Inferior parietal cortex (tissue), 1 donor: ENCODE data around the gene NLRC5.
A peak's percentile ranks its signal among the peaks of the same experiment; 100 is the strongest.
"Not testable (repeated sequence)": the region's sequence is repeated elsewhere in the genome, so short reads cannot be mapped to it uniquely, and the experiment has no call there.

Source experiments
- DNase-seq: peaks from one replicate; pipeline ENCODE4 v3.0.0-alpha.2; 2016; ENCODE audit errors: extremely low spot score

Gene NLRC5

GRCh38 chr16:57102888-57103851 is 113.8 kb downstream of the NLRC5 start:
- no peak for DNase-seq

- DNase-seq = no peak
These were observed 115.3 kb downstream of the NLRC5 start for GRCh38 chr16:57104706-57105105.

GRCh38 chr16:57105184-57105583 is 115.8 kb downstream of the NLRC5 start:
- no peak for DNase-seq

DNA sequence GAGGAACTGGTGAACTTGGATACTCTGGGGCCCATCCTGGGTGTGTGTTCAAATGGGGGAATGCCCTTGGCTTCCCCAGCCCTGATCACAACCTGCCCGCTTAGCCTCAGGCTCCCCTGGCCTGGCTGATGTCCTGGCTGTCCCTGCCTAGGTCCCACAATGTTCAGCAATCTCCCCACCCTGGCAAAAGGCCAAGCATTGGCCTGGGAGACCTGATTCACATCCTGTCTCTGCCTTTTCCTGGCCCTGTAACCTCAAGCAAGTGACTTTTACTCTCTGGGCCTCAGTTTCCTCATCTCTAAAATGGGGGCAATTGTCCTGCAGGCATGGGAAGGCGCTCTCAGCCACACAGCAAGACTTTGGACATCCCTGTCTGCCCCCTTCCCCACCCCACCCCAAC is 117.4 kb downstream of the NLRC5 start:
- DNase-seq = no peak

- DNase-seq = no peak
These were observed 118.1 kb downstream of the NLRC5 start for GRCh38 chr16:57107321-57107922.

DNA sequence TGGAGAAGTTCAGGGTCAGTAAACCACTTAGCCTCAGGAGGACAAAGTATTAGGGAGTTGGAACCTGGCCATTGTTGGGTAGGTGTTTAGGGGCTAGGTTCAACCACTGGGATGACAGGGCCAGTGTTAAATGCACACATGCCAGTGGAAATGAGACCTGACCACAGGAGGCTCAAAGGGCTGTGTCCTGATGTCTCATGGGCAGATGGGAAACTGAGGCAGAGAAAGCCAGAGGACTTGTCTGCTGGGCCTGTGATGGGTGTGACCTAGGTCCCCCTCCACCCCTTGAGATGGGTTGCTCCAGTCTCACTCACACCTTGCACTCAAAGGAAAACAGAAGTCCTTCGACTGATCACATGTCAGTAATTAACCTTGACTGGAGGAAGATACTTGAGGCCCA is 119.1 kb downstream of the NLRC5 start:
- no peak for DNase-seq

GRCh38 chr16:57109259-57110105 is 120.1 kb downstream of the NLRC5 start:
- not testable (repeated sequence) for DNase-seq

- no peak for DNase-seq
These were observed 121.6 kb downstream of the NLRC5 start for GRCh38 chr16:57110937-57111336.

GRCh38 chr16:57111420-57111819 is 122.1 kb downstream of the NLRC5 start:
- DNase-seq = no peak

- no peak for DNase-seq
These were observed 123.2 kb downstream of the NLRC5 start for GRCh38 chr16:57112403-57113041.

DNA sequence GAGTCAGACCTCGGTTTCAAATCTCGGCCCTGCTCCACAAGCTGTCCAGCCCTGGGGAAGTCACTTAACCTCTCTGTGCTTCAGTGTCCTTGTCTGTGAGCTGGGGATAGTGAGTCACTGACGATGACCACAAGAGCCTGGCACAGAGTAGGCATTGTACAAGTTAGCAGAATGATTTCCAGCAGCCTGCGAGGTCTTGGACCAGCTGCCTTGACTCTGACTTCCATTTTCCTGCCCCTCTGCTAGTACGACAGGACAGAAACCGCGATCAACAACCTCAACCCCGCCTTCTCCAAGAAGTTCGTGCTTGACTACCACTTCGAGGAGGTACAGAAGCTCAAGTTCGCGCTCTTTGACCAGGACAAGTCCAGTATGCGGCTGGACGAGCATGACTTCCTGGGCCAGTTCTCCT is 123.7 kb downstream of the NLRC5 start:
- DNase-seq = no peak

DNA sequence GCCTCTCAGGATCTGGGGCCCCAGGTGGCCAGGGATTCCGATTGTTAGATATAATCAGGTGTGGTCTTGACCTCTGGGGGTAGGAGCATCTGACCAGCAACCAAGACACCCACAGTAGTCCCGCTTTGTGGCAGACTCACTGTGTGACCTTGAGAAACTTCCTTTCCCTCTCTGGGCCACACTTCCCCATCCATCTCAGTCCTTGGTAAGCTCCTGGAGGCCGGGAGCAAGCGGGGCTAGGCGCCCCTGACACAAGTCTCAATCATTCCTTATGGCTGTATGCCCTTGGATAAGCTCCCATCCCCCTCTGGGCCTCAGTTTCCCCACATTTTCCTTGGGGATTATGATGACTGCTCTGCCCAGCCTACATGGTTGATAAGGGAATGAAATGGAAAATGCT is 124.3 kb downstream of the NLRC5 start:
- DNase-seq = no peak

GRCh38 chr16:57115168-57115513 is 125.8 kb downstream of the NLRC5 start:
- DNase-seq = no peak

GRCh38 chr16:57115514-57116182 is 126.3 kb downstream of the NLRC5 start:
- DNase-seq = peak; percentile 80

- no peak for DNase-seq
These were observed 129.2 kb downstream of the NLRC5 start for GRCh38 chr16:57118461-57119084.

DNA sequence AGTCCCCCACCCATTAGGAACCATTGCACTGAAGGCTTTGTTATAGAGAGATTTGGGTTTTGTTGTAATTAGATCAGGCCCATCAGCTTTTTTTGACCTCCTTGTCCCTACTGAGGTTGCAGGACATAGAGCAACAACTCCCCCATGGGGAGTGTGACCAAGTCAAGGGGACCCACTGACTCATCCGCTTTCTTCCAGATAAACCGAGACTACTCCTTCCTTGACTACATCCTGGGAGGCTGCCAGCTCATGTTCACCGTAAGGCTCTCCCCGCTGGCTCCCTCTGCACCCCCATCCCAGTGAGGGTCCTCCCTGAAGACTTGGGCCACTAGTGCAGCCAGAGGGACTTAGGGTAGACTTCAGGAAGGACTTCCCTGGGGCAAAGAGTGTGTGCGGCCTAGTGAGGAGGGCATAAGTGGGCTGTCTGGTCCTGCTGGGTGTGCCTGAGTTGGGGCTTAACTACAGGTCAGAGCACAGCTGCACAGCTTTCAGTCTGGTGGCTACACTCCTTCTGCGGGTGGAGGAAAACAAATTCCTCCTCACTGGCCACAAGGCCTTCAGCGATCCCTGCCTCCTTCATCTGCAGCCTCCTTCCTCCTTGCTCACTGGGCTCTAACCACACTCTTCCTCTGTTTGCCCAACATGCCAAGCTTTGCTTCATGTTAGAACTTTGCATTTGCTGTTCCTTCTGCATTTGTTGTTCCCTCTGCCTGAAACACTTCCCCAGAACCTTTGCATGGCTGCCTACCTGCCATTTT is 134.0 kb downstream of the NLRC5 start:
- no peak for DNase-seq

- no peak for DNase-seq
These were observed 134.8 kb downstream of the NLRC5 start for GRCh38 chr16:57123974-57124674.

DNA sequence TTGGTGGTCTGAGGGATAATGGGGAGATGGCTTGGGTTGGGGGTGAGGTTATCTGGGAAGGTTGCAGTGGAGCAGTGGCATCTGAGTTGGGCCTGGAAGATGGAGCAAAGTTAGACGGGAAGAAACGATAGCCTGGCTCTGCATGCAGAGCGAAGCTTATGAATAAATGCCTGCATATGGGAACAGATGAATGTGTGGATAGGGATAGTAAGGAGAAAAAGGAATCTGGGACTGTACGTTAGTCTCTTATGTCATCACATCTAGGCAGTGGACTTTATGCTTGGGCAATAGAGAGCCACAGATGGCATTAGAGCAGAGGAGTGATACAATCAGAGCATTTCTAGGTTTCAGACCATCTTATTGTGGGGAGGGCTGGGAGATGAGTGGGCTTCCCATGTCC is 136.0 kb downstream of the NLRC5 start:
- DNase-seq = no peak

GRCh38 chr16:57125969-57126368 is 136.6 kb downstream of the NLRC5 start:
- DNase-seq = no peak
